Caco-2 (cell line): ENCODE measurements around the gene OXCT1. TPM values are rescaled to one million over a fixed set of nuclear protein-coding genes. Genes with fewer than 3 reads are reported as not detected.
"Not testable (repeated sequence)": the region's sequence is repeated elsewhere in the genome, so short reads cannot be mapped to it uniquely, and the experiment has no call there.

Source experiments
- BruUV-seq: library from RNA; stranded (reverse); fragments of 400-500 nt; replicated peaks from 2 replicates; lab custom pipeline; 2021; lab: Mats Ljungman, UMichigan
- CTCF ChIA-PET: fragments of 300-600 bp; sonication (Branson Sonifier 250); formaldehyde crosslinking; loops from one replicate; lab custom pipeline; 2022; ENCODE audit warnings: antibody characterized with exemption; lab: Charles Lee
- POLR2A ChIA-PET: fragments of 300-600 bp; sonication (Branson Sonifier 250); formaldehyde crosslinking; loops from one replicate; lab custom pipeline; 2022; ENCODE audit warnings: antibody characterized with exemption; lab: Charles Lee
- DNase-seq, 2 experiments: peaks; one replicate each; pipeline versions ENCODE4 v3.0.0 to v3.0.0-alpha.2; 2020 to 2022
- H3K27me3 ChIP-seq: replicated peaks from 2 replicates; pipeline ENCODE4 v1.6.0; 2011; ENCODE audit warnings: low read length; ENCODE audit not compliant: control insufficient read depth, insufficient read depth
- H3K36me3 ChIP-seq: 2 replicates; pipeline ENCODE4 v1.5.1; 2011; ENCODE audit warnings: low read length; ENCODE audit not compliant: control insufficient read depth, insufficient read depth
- H3K4me1 ChIP-seq: fragments of 250-450 bp; sonication (Bioruptor Pico); 2 replicates; pipeline ENCODE4 v1.5.1; 2020; ENCODE audit warnings: mild to moderate bottlenecking
- H3K4me3 ChIP-seq: 2 replicates; pipeline ENCODE4 v1.5.1; 2011; ENCODE audit warnings: low read depth, mild to moderate bottlenecking, control low read depth, low read length
- H3K9me3 ChIP-seq: fragments of 250-450 bp; sonication (Bioruptor Pico); 2 replicates; pipeline ENCODE4 v1.5.1; 2020; ENCODE audit warnings: mild to moderate bottlenecking, moderate library complexity
- H3K27ac Mint-ChIP-seq: one replicate; pipeline ENCODE4 v1.8.0; 2022; ENCODE audit warnings: mixed read lengths; ENCODE audit not compliant: unreplicated experiment
- H3K27me3 Mint-ChIP-seq: one replicate; pipeline ENCODE4 v1.8.0; 2022; ENCODE audit warnings: mixed read lengths; ENCODE audit not compliant: insufficient read depth, unreplicated experiment
- H3K36me3 Mint-ChIP-seq: one replicate; pipeline ENCODE4 v1.8.0; 2022; ENCODE audit warnings: mild to moderate bottlenecking, mixed read lengths; ENCODE audit not compliant: insufficient read depth, unreplicated experiment
- H3K4me1 Mint-ChIP-seq: one replicate; pipeline ENCODE4 v1.8.0; 2022; ENCODE audit warnings: low read depth, mixed read lengths; ENCODE audit not compliant: unreplicated experiment
- H3K4me3 Mint-ChIP-seq: one replicate; pipeline ENCODE4 v1.8.0; 2022; ENCODE audit warnings: mild to moderate bottlenecking, moderate library complexity, mixed read lengths; ENCODE audit not compliant: unreplicated experiment
- H3K9me3 Mint-ChIP-seq: one replicate; pipeline ENCODE4 v1.8.0; 2022; ENCODE audit warnings: mixed read lengths; ENCODE audit not compliant: unreplicated experiment
- intact Hi-C: fragments of 100-400 bp; cut with micrococcal nuclease; formaldehyde crosslinking; loops from one replicate; pipeline ENCODE4 v1.10.0; 2022; ENCODE audit not compliant: unreplicated experiment
- total RNA-seq: library from RNA; stranded (reverse); gene quantifications from 2 replicates; pipeline ENCODE4 v1.2.3, GENCODE V29; 2022
- TF ChIP-seq, protein P1 (sequence below), 2 experiments: fragments of 200-600 bp in 1 of 2; IDR thresholded peaks; 1 replicate in 1 of 2; 2 replicates in 1 of 2; pipeline versions ENCODE4 v1.5.1 to v1.8.0; 2011 to 2022; ENCODE audit warnings: antibody characterized with exemption in 1 of 2, control low read depth in 1 of 2, inconsistent platforms in 1 of 2, low read depth in 1 of 2, low read length in 1 of 2, mild to moderate bottlenecking in 1 of 2, moderate library complexity in 1 of 2; ENCODE audit not compliant: insufficient read depth in 1 of 2, severe bottlenecking in 1 of 2, unreplicated experiment in 1 of 2

The OXCT1 gene
- total RNA-seq, 1 experiment from 2014 or later, result 22.5 TPM

DNA sequence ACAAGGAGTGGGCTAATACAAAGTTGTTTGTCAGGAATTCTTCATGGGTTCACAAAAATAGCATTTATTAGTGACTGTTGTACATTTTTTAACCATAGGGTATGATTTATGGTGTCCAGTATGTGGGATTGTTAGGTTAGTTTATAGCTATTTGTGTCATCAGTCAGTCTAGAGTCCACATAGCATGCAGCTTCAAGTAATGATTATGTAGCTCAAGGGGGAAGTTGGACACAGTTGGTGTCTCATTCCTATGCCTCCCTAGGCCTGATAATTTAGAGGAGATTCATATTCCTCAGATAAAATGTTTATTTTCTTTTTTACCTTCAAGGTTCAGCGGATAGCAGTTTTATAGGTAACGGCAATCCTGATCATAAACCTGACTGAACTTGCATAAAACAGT is 153.8 kb downstream of the OXCT1 start:
- H3K27me3 ChIP-seq, result no peaks in the 10 kb centered on the region
- no peaks in the 10 kb centered on the region for H3K4me1 ChIP-seq
- TF ChIP-seq, protein P1, sequence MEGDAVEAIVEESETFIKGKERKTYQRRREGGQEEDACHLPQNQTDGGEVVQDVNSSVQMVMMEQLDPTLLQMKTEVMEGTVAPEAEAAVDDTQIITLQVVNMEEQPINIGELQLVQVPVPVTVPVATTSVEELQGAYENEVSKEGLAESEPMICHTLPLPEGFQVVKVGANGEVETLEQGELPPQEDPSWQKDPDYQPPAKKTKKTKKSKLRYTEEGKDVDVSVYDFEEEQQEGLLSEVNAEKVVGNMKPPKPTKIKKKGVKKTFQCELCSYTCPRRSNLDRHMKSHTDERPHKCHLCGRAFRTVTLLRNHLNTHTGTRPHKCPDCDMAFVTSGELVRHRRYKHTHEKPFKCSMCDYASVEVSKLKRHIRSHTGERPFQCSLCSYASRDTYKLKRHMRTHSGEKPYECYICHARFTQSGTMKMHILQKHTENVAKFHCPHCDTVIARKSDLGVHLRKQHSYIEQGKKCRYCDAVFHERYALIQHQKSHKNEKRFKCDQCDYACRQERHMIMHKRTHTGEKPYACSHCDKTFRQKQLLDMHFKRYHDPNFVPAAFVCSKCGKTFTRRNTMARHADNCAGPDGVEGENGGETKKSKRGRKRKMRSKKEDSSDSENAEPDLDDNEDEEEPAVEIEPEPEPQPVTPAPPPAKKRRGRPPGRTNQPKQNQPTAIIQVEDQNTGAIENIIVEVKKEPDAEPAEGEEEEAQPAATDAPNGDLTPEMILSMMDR (IDR thresholded peaks at IDR 0.05; ENCODE audit: insufficient read depth in 1 of 2, low read depth in 1 of 2, low read length in 1 of 2, severe bottlenecking in 1 of 2, unreplicated experiment in 1 of 2), result no peak
- Mint-ChIP-seq H3K4me3 (no peak overlapping the region), H3K27ac (no peak overlapping the region), H3K36me3 (no peaks in the 10 kb centered on the region), H3K9me3 (peaks cover 21% of the 10 kb centered on the region), H3K27me3 (no peaks in the 10 kb centered on the region), H3K4me1 (no peaks in the 10 kb centered on the region)
- H3K9me3 ChIP-seq, result no peaks in the 10 kb centered on the region
- no peak for DNase-seq
- no peaks in the 10 kb centered on the region for H3K36me3 ChIP-seq
- POLR2A ChIA-PET, result no interaction called here
- intact Hi-C loops, result no loop called here
- CTCF ChIA-PET, result no interaction called here
- BruUV-seq, result no TSS peak
- H3K4me3 ChIP-seq, result no peak overlapping the region

DNA sequence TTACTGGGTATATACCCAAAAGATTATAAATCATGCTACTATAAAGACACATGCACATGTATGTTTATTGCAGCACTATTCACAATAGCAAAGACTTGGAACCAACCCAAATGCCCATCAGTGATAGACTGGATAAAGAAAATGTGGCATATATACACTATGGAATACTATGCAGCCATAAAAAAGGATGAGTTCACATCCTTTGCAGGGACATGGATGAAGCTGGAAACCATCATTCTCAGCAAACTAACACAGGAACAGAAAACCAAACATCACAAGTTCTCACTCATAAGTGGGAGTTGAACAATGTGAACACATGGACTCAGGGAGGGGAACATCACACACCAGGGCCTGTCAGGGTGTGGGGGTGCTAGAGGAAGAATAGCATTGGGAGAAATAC is 155.8 kb downstream of the OXCT1 start:
- intact Hi-C loops, H3K4me3 ChIP-seq, H3K27me3 ChIP-seq, H3K27ac Mint-ChIP-seq, POLR2A ChIA-PET, CTCF ChIA-PET, H3K27me3 Mint-ChIP-seq, H3K36me3 ChIP-seq, DNase-seq, H3K4me3 Mint-ChIP-seq, BruUV-seq, H3K36me3 Mint-ChIP-seq, H3K4me1 ChIP-seq, H3K9me3 ChIP-seq, H3K4me1 Mint-ChIP-seq: not testable (repeated sequence)
- peaks cover 21% of the 10 kb centered on the region for H3K9me3 Mint-ChIP-seq

DNA sequence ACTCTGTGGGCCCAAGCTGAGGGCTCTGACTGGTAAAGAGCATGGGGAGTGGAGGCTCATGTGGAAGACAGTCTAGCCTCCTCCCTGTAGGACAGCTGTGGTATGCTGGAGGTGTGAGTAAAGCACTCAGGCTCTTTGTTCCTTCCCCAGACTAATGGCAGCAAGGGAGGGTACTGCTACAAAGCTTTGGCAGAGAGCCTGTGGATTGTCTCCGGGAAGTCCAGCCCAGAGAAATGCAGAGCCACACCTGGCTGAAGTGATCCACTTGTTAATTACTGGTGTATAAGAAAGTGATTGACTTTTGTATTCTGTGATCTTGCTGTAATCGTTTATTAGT is 161.7 kb downstream of the OXCT1 start:
- ChIA-PET POLR2A (no interaction called here), CTCF (interaction anchor here (1.3 kb wide), 1 partner anchor 135 kb away, joined by 3 read pairs; no protein-coding TSS in a partner anchor)
- no peaks in the 10 kb centered on the region for H3K36me3 ChIP-seq
- Mint-ChIP-seq H3K27me3 (peaks cover 3% of the 10 kb centered on the region), H3K4me3 (no peak overlapping the region), H3K4me1 (no peaks in the 10 kb centered on the region), H3K9me3 (peaks cover 22% of the 10 kb centered on the region), H3K36me3 (no peaks in the 10 kb centered on the region), H3K27ac (no peak overlapping the region)
- no peak overlapping the region for H3K4me3 ChIP-seq
- H3K9me3 ChIP-seq, result no peaks in the 10 kb centered on the region
- H3K27me3 ChIP-seq, result no peaks in the 10 kb centered on the region
- no peak for DNase-seq
- TF ChIP-seq, protein P1 (IDR thresholded peaks at IDR 0.05; ENCODE audit: insufficient read depth in 1 of 2, low read depth in 1 of 2, low read length in 1 of 2, severe bottlenecking in 1 of 2, unreplicated experiment in 1 of 2), result no peak
- intact Hi-C loops, result loop anchor here (1.0 kb wide), 1 partner anchor 135 kb away; no protein-coding TSS in a partner anchor
- H3K4me1 ChIP-seq, result no peaks in the 10 kb centered on the region
- no TSS peak for BruUV-seq
